Measurements from ENCODE around the gene ZNF746. TPM values are rescaled to one million over a fixed set of nuclear protein-coding genes. Genes with fewer than 3 reads are reported as not detected.

ZNF746 gene
- total RNA-seq, 1 experiment from 2014 or later = 18.5 TPM

- peaks cover 19% of the 10 kb centered on the region for H3K36me3 Mint-ChIP-seq (ENCODE audit: insufficient read depth, unreplicated experiment)
- no peak overlapping the region for H3K4me3 Mint-ChIP-seq (ENCODE audit: low read depth, unreplicated experiment)
- intact Hi-C loops (cut with micrococcal nuclease; ENCODE audit: unreplicated experiment) = no loop called here
- H3K4me1 Mint-ChIP-seq (ENCODE audit: low read depth, unreplicated experiment) = no peaks in the 10 kb centered on the region
- CTCF ChIA-PET = interaction anchor here (0.6 kb wide), 1 partner anchor 1278 kb away, joined by 8 read pairs; no protein-coding TSS in a partner anchor
- no TSS peak for BruUV-seq (replicated peaks)
- no peaks in the 10 kb centered on the region for H3K9me3 Mint-ChIP-seq (ENCODE audit: low read depth, unreplicated experiment)
- DNase-seq = no peak
- no peak overlapping the region for H3K27ac Mint-ChIP-seq (ENCODE audit: unreplicated experiment)
- H3K27me3 Mint-ChIP-seq (ENCODE audit: unreplicated experiment) = no peaks in the 10 kb centered on the region
- TF ChIP-seq CTCF (IDR thresholded peaks at IDR 0.05; ENCODE audit: unreplicated experiment) = no peak
These were observed 42.9 kb downstream of the ZNF746 start for GRCh38 chr7:149454750-149455149.

GRCh38 chr7:149454006-149454405 is 43.6 kb downstream of the ZNF746 start:
- H3K36me3 Mint-ChIP-seq (ENCODE audit: insufficient read depth, unreplicated experiment) = peaks cover 19% of the 10 kb centered on the region
- CTCF ChIA-PET = no interaction called here
- H3K4me3 Mint-ChIP-seq (ENCODE audit: low read depth, unreplicated experiment) = no peak overlapping the region
- no peak for TF ChIP-seq CTCF (IDR thresholded peaks at IDR 0.05; ENCODE audit: unreplicated experiment)
- no TSS peak for BruUV-seq (replicated peaks)
- H3K27ac Mint-ChIP-seq (ENCODE audit: unreplicated experiment) = no peak overlapping the region
- H3K27me3 Mint-ChIP-seq (ENCODE audit: unreplicated experiment) = no peaks in the 10 kb centered on the region
- H3K4me1 Mint-ChIP-seq (ENCODE audit: low read depth, unreplicated experiment) = no peaks in the 10 kb centered on the region
- intact Hi-C loops (cut with micrococcal nuclease; ENCODE audit: unreplicated experiment) = no loop called here
- DNase-seq = no peak
- H3K9me3 Mint-ChIP-seq (ENCODE audit: low read depth, unreplicated experiment) = no peaks in the 10 kb centered on the region

- Mint-ChIP-seq H3K27ac (ENCODE audit: unreplicated experiment) (no peak overlapping the region), H3K36me3 (ENCODE audit: insufficient read depth, unreplicated experiment) (peaks cover 23% of the 10 kb centered on the region), H3K4me3 (ENCODE audit: low read depth, unreplicated experiment) (no peak overlapping the region), H3K9me3 (ENCODE audit: low read depth, unreplicated experiment) (no peaks in the 10 kb centered on the region), H3K4me1 (ENCODE audit: low read depth, unreplicated experiment) (no peaks in the 10 kb centered on the region), H3K27me3 (ENCODE audit: unreplicated experiment) (no peaks in the 10 kb centered on the region)
- no peak for TF ChIP-seq CTCF (IDR thresholded peaks at IDR 0.05; ENCODE audit: unreplicated experiment)
- intact Hi-C loops (cut with micrococcal nuclease; ENCODE audit: unreplicated experiment) = no loop called here
- no peak for DNase-seq
- BruUV-seq (replicated peaks) = no TSS peak
- CTCF ChIA-PET = no interaction called here
These were observed 46.8 kb downstream of the ZNF746 start for GRCh38 chr7:149450821-149451220.

- TF ChIP-seq CTCF (IDR thresholded peaks at IDR 0.05; ENCODE audit: unreplicated experiment) = no peak
- Mint-ChIP-seq H3K9me3 (ENCODE audit: low read depth, unreplicated experiment) (no peaks in the 10 kb centered on the region), H3K27ac (ENCODE audit: unreplicated experiment) (no peak overlapping the region), H3K36me3 (ENCODE audit: insufficient read depth, unreplicated experiment) (peaks cover 25% of the 10 kb centered on the region), H3K4me1 (ENCODE audit: low read depth, unreplicated experiment) (no peaks in the 10 kb centered on the region), H3K4me3 (ENCODE audit: low read depth, unreplicated experiment) (no peak overlapping the region), H3K27me3 (ENCODE audit: unreplicated experiment) (no peaks in the 10 kb centered on the region)
- CTCF ChIA-PET = no interaction called here
- no peak for DNase-seq
- intact Hi-C loops (cut with micrococcal nuclease; ENCODE audit: unreplicated experiment) = no loop called here
- BruUV-seq (replicated peaks) = no TSS peak
These were observed 47.7 kb downstream of the ZNF746 start for GRCh38 chr7:149449897-149450296.

All from Calu3 (cell line).